GM21619 (cell line): ENCODE results near the gene TECRL.

Experiments used
- ATAC-seq: cut with Tn5 transposase; IDR thresholded peaks from one replicate; pipeline ENCODE4 v1.9.1; 2021; ENCODE audit not compliant: unreplicated experiment

The TECRL gene, protein sequence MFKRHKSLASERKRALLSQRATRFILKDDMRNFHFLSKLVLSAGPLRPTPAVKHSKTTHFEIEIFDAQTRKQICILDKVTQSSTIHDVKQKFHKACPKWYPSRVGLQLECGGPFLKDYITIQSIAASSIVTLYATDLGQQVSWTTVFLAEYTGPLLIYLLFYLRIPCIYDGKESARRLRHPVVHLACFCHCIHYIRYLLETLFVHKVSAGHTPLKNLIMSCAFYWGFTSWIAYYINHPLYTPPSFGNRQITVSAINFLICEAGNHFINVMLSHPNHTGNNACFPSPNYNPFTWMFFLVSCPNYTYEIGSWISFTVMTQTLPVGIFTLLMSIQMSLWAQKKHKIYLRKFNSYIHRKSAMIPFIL

DNA sequence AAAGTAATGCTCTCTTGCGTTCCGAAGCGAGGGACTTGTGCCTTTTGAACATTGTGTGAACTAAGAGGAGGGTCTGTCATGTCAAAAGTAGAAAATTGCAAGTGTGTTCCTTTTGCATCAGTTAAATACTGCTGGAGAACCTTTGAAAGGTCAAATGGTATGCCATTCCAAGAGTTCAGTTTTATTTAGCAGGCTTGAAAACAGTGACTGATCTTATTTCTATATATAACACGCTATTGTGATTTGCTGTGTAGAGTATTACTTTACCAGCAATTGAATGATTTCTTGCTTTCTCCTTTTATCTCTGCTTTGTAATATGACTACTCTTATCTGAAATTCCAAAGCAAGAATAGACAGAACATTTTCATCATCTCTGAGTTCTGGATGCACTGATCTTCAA is at the start of gene TECRL:
TECRL (minus strand) TSS at position 151 of the 400 bp plus-strand sequence; CDS start at position 52, 99 bp downstream.
- no peak for ATAC-seq

DNA sequence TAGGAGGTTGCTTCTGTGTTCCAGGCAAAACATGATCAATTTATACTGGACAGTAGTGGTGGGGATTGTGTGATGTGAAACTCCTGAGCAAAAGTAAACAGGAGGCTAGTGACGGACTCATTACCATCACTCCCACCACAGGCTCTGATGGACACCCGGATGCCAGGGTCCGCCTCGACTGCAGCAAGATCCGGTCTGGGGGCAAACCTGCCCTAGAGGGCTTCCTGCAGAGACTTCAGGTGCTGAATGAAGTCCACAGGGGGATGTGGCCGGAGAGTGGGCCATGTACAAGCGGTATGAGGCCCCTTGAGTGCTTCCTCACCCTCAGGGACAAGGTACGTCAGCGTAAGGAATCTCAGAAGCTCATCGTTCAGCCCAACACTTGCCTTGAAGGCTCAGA is 23.4 kb upstream of the TECRL start:
- no peak for ATAC-seq

GRCh38 chr4:64430933-64431332 is 21.7 kb upstream of the TECRL start:
- no peak for ATAC-seq

- ATAC-seq: no peak
These were observed 8.7 kb upstream of the TECRL start for GRCh38 chr4:64417974-64418373.

- ATAC-seq: no peak
These were observed 2.2 kb downstream of the TECRL start for GRCh38 chr4:64407000-64407399.

DNA sequence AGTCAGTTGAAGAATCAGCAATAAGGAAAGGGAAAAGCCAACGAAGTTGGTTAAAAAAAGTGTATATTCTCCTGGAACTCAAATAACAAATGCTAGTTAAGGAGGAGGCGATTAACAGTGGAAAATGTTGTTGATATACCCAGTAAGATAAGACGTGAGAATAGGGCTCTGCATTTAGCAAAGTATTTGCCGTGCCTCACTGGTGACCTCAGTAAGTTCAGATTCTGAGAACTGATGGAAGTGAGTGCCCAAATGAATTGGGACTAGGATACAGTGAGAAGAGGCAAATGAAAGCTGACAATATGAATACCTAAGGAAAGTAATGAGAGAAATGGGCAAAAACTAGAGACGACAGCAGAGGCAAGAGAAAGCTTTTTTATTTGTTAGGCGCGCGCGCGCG is 3.5 kb downstream of the TECRL start:
- no peak for ATAC-seq

DNA sequence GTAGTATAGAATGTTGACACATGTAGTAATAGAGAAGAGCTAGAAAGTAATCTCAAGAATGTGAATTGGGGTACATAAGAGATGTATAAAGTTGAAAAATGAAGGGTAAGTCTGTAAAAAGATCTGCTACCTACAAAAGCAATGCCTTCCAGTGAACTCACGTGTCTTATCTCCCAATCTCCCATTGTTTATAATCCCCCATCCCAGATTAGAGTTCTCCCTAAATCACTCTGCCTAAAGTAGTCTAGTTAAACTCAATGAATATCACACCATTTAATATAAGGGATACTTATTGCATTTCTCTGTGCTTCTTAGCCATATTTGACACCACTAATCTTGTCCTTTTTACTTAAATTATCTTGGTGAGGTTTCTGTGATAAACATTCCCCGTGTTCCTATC is 6.6 kb downstream of the TECRL start:
- ATAC-seq: no peak

DNA sequence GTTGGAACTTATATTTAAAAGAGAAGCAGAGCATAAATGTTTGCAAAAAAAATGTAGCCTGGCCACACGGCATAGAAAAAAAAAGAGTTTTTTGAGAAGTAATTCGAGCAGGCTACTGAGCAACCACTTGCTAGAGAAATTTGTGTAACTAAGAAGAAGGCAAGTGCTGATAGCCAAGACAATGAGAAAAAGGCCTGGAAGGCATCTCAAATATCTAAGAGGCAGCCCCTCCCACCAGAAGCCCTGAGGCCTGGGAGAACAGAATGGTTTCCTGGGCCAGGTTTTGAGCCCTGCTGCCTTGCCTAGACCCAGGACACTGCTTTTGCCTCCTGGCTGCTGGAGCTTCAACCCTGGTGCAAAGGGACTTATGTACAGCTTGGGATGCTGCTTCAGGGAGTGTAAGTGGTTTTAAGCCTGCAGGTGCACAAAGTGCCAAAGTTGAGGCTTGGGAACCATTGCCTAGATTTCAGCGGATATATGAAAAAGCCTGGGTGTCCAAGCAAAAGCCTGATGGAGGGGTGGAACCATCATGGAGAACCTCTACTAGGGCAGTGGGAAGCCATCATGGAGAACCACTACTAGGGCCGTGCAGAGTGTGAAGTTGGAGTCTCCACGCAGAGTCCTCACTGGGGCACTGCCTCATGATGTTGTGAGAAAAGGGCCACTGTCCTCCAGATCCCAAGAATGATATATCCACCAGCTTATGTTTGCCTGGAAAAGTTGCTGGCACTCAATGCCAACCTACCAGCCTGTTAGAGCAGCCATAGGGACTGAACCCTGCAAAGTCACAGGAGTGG is 9.7 kb downstream of the TECRL start:
- no peak for ATAC-seq

DNA sequence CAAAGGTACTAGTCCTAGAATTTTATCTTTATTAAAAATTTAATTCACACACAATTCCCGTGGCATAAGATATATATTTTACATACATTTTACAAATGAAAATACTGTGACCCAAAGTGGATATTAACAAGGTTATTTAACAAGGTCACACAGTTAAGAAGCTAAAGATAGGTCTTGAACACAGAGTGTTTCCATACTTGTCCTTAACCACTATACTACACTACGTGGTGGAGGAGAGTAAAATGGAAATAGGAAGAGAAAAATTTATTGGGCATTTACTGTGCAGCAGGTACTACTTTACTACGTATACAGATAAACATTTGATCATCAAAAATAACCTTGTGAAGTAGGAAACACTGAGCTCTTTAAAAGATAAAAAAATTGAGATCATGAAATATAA is 14.8 kb downstream of the TECRL start:
- no peak for ATAC-seq

DNA sequence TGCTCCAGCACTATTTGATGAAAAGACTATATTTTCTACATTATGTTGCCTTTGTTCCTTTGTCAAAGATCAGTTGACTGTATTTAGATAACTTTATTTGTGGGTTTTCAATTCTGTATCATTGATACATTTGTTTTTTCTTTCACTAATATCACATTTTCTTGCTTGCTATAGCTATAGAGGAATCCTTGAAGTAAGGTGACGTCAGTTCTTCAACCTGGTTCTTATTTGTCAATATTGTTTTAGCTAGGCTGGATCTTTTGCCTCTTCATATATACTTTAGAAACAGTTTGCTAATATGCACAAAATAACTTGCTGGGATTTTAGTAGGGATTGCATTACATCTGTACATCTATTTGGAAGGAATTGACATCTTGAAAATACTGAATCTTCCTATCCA is 21.0 kb downstream of the TECRL start:
- ATAC-seq: no peak

GRCh38 chr4:64385220-64385619 is 24.0 kb downstream of the TECRL start:
- ATAC-seq: no peak

- ATAC-seq: no peak
These were observed 24.7 kb downstream of the TECRL start for GRCh38 chr4:64384237-64385203.

DNA sequence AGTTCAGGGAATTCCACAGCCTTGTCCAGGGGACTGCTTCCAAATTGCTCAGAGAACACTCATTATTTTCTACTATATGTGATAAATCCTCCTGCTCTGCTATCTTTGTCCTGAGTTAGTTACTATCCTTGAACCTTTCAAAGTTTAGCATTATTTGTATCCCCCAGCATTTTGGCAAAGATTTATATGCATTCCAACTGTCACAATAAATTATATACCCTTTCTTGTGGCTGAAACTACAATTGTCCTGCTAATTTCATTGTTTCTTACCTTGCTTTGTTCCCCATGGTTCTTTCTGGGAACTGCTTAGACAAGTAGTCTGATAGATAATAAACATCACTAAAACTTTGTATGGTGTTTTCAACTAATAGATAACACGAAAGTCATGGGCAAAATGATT is 40.5 kb downstream of the TECRL start:
- no peak for ATAC-seq

DNA sequence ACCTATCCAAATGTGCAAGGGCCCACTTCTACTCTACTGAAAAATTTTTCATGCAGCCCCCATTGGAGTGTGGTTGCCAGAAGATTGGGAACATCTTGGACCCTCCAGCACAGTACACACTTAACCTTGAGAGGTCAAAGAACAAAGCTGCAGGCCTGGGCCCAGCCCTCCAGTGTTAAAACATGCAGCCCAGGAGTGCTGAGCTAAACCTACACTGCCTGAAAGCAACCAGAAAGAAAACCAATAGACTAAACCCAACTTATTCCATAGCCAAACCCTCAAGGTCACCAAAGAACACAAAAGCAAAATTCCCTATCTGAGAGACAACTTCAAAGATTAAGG is 47.9 kb downstream of the TECRL start:
- no peak for ATAC-seq

GRCh38 chr4:64360664-64361398 is 48.4 kb downstream of the TECRL start:
- no peak for ATAC-seq

- no peak for ATAC-seq
These were observed 49.8 kb downstream of the TECRL start for GRCh38 chr4:64359489-64359888.

GRCh38 chr4:64353904-64354303 is 55.3 kb downstream of the TECRL start:
- ATAC-seq: no peak

DNA sequence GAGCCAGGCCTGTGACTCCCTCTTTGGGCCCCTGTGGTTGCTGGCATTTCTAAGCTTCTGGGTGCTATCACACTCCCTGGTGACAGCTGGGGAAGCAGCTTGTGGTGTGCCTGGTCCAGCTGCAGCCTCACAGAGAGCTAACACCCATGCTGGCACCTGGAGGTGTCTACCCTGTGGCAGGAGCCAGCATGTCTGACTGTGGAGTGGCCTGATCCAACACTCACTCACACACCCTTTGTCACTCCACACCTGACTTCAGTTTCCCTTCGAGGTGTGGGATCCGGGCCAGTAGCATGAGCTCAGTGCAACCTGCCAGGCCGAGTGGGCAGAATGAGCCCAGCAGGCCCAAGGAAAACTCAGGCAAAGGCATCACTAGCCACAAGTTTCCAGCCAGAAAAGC is 67.5 kb downstream of the TECRL start:
- no peak for ATAC-seq

- no peak for ATAC-seq
These were observed 68.8 kb downstream of the TECRL start for GRCh38 chr4:64340218-64341110.

- no peak for ATAC-seq
These were observed 74.3 kb downstream of the TECRL start for GRCh38 chr4:64334964-64335363.
